Skeletal muscle cell (primary cell): ENCODE measurements around the gene FGF18.
"Not testable (repeated sequence)": the region's sequence is repeated elsewhere in the genome, so short reads cannot be mapped to it uniquely, and the experiment has no call there.

ENCODE experiments used
- DNase-seq: peaks from one replicate; pipeline ENCODE4 v3.0.0-alpha.2; 2010; ENCODE audit warnings: low read depth
- H3K4me3 ChIP-seq: 2 replicates; pipeline ENCODE4 v1.5.1; 2011; ENCODE audit warnings: low read depth, mild to moderate bottlenecking, control low read depth, low read length, moderate library complexity

Gene FGF18

GRCh38 chr5:171418982-171419687 lies at the start of gene FGF18:
TSS of gene FGF18 (plus strand) at chr5:171419647. CDS start at chr5:171420200, 553 bp downstream.
- DNase-seq = no peak
- H3K4me3 ChIP-seq = peak within 1 kb of the TSS; percentile 47

- DNase-seq = no peak
- H3K4me3 ChIP-seq = no peak overlapping the region
Observed at GRCh38 chr5:171369898-171370297, 49.5 kb upstream of the FGF18 start.

GRCh38 chr5:171370881-171371280 lies 48.6 kb upstream of the FGF18 start:
- not testable (repeated sequence) for H3K4me3 ChIP-seq, DNase-seq

GRCh38 chr5:171371326-171371725 lies 48.1 kb upstream of the FGF18 start:
- H3K4me3 ChIP-seq = no peak overlapping the region
- no peak for DNase-seq

- no peak for DNase-seq
- H3K4me3 ChIP-seq = no peak overlapping the region
Observed at GRCh38 chr5:171379961-171380360, 39.5 kb upstream of the FGF18 start.

GRCh38 chr5:171384416-171384815 lies 35.0 kb upstream of the FGF18 start:
- not testable (repeated sequence) for H3K4me3 ChIP-seq, DNase-seq

GRCh38 chr5:171384999-171385398 lies 34.4 kb upstream of the FGF18 start:
- H3K4me3 ChIP-seq, DNase-seq: not testable (repeated sequence)

- H3K4me3 ChIP-seq = no peak overlapping the region
- no peak for DNase-seq
Observed at GRCh38 chr5:171386006-171386671, 33.3 kb upstream of the FGF18 start.

- peak overlapping the region; percentile 70 for H3K4me3 ChIP-seq
- no peak for DNase-seq
Observed at GRCh38 chr5:171386861-171387344, 32.5 kb upstream of the FGF18 start.

GRCh38 chr5:171387345-171387969 lies 32.0 kb upstream of the FGF18 start, which contains the start of gene NPM1:
TSS of gene NPM1 (plus strand) at chr5:171387849. CDS start at chr5:171387949, 100 bp downstream.
- peak; percentile 98 for DNase-seq
- peak within 1 kb of the TSS; percentile 70 for H3K4me3 ChIP-seq

GRCh38 chr5:171387970-171388815 lies 31.3 kb upstream of the FGF18 start:
- peak overlapping the region; percentile 70 for H3K4me3 ChIP-seq
- DNase-seq = peak; percentile 43

GRCh38 chr5:171388816-171389168 lies 30.7 kb upstream of the FGF18 start:
- H3K4me3 ChIP-seq = peak overlapping the region; percentile 70
- DNase-seq = no peak

- DNase-seq = no peak
- H3K4me3 ChIP-seq = peak overlapping the region; percentile 70
Observed at GRCh38 chr5:171390883-171391677, 28.4 kb upstream of the FGF18 start.

GRCh38 chr5:171391996-171392577 lies 27.4 kb upstream of the FGF18 start:
- no peak overlapping the region for H3K4me3 ChIP-seq
- DNase-seq = no peak

GRCh38 chr5:171392585-171393159 lies 26.8 kb upstream of the FGF18 start:
- H3K4me3 ChIP-seq = no peak overlapping the region
- no peak for DNase-seq

GRCh38 chr5:171395042-171395441 lies 24.4 kb upstream of the FGF18 start:
- H3K4me3 ChIP-seq = no peak overlapping the region
- no peak for DNase-seq

- DNase-seq, H3K4me3 ChIP-seq: not testable (repeated sequence)
Observed at GRCh38 chr5:171396583-171396982, 22.9 kb upstream of the FGF18 start.

- no peak for DNase-seq
- H3K4me3 ChIP-seq = no peak overlapping the region
Observed at GRCh38 chr5:171397190-171397589, 22.3 kb upstream of the FGF18 start.
